CD4-positive, alpha-beta T cell (primary cell): ENCODE measurements around the gene DCTN1. TPM values are rescaled to one million over a fixed set of nuclear protein-coding genes. Genes with fewer than 3 reads are reported as not detected.

Source experiments
- ATAC-seq: fragments of 200-7000 bp; cut with Tn5 transposase; one replicate; pipeline ENCODE4 v1.10.0; 2022; ENCODE audit warnings: mild to moderate bottlenecking; ENCODE audit not compliant: poor library complexity
- CTCF ChIA-PET: fragments of 350-600 bp; sonication (Branson Sonifier 250); formaldehyde crosslinking; loops from one replicate; lab custom pipeline; 2021; ENCODE audit warnings: antibody characterized with exemption, inconsistent platforms; lab: Charles Lee
- POLR2A ChIA-PET: fragments of 350-600 bp; sonication (Branson Sonifier 250); formaldehyde crosslinking; loops from one replicate; lab custom pipeline; 2021; ENCODE audit warnings: antibody characterized with exemption, inconsistent platforms; lab: Charles Lee
- DNase-seq, 14 experiments: peaks; one replicate each; pipeline ENCODE4 v3.0.0-alpha.2; 2013 to 2020; ENCODE audit warnings: mixed read lengths in 2 of 14
- H3K27ac ChIP-seq, 2 donors: one replicate each; pipeline versions ENCODE4 v1.5.1 to v1.7.0; 2013; ENCODE audit warnings: low read length in 2 of 2, low read depth in 1 of 2, mild to moderate bottlenecking in 1 of 2
- H3K27me3 ChIP-seq, 2 experiments: 1 replicate in 1 of 2; 2 replicates in 1 of 2; pipeline versions ENCODE4 v1.6.1 to v1.7.0; 2013; ENCODE audit warnings: low read length in 2 of 2, control low read depth in 1 of 2, mild to moderate bottlenecking in 1 of 2, moderate library complexity in 1 of 2; ENCODE audit not compliant: insufficient read depth in 2 of 2, control insufficient read depth in 1 of 2
- H3K36me3 ChIP-seq: one replicate; pipeline ENCODE4 v1.6.1; 2013; ENCODE audit warnings: low read length, control low read depth; ENCODE audit not compliant: insufficient read depth
- H3K4me1 ChIP-seq: one replicate; pipeline ENCODE4 v1.6.1; 2013; ENCODE audit warnings: low read length, control low read depth; ENCODE audit not compliant: insufficient read depth
- H3K4me3 ChIP-seq: one replicate; pipeline ENCODE4 v1.5.1; 2013; ENCODE audit warnings: mild to moderate bottlenecking, low read length, moderate library complexity
- H3K9me3 ChIP-seq, 2 experiments: 1 replicate in 1 of 2; 2 replicates in 1 of 2; pipeline versions ENCODE4 v1.6.1 to v1.7.0; 2013; ENCODE audit warnings: low read length in 2 of 2, mild to moderate bottlenecking in 2 of 2, control low read depth in 1 of 2, moderate library complexity in 1 of 2; ENCODE audit not compliant: control insufficient read depth in 1 of 2, insufficient read depth in 1 of 2
- H3K27ac Mint-ChIP-seq: one replicate; pipeline ENCODE4 v1.8.0; 2020; ENCODE audit warnings: mixed read lengths
- H3K27me3 Mint-ChIP-seq: one replicate; pipeline ENCODE4 v1.8.0; 2021; ENCODE audit warnings: mixed read lengths
- H3K36me3 Mint-ChIP-seq: one replicate; pipeline ENCODE4 v1.8.0; 2021; ENCODE audit warnings: low read depth, mixed read lengths
- H3K4me1 Mint-ChIP-seq: one replicate; pipeline ENCODE4 v1.8.0; 2021; ENCODE audit warnings: low read depth, mixed read lengths
- H3K4me3 Mint-ChIP-seq: one replicate; pipeline ENCODE4 v1.8.0; 2020; ENCODE audit warnings: mild to moderate bottlenecking, mixed read lengths
- H3K9me3 Mint-ChIP-seq: one replicate; pipeline ENCODE4 v1.8.0; 2020; ENCODE audit warnings: mixed read lengths
- CTCF ChIP-seq: fragments of 200-600 bp; IDR thresholded peaks from one replicate; pipeline ENCODE4 v1.8.0; 2022; ENCODE audit warnings: antibody characterized with exemption, mild to moderate bottlenecking
- intact Hi-C, 2 experiments: fragments of 100-400 bp; cut with DNase I in 1 of 2; cut with micrococcal nuclease in 1 of 2; formaldehyde crosslinking; loops; one replicate each; pipeline versions ENCODE4 v1.15.1 to v1.9.0; 2023 to 2025; cut with DNase I, micrococcal nuclease
- total RNA-seq, 174 experiments: library from RNA in 2 of 174; stranded (reverse) in 2 of 174; gene quantifications; one replicate each; pipeline ENCODE4 v1.2.3 and lab custom pipeline; 2021 to 2026

DCTN1 gene
- total RNA-seq, 2 experiments from 2014 or later = 51.4 to 60.7 TPM

DNA sequence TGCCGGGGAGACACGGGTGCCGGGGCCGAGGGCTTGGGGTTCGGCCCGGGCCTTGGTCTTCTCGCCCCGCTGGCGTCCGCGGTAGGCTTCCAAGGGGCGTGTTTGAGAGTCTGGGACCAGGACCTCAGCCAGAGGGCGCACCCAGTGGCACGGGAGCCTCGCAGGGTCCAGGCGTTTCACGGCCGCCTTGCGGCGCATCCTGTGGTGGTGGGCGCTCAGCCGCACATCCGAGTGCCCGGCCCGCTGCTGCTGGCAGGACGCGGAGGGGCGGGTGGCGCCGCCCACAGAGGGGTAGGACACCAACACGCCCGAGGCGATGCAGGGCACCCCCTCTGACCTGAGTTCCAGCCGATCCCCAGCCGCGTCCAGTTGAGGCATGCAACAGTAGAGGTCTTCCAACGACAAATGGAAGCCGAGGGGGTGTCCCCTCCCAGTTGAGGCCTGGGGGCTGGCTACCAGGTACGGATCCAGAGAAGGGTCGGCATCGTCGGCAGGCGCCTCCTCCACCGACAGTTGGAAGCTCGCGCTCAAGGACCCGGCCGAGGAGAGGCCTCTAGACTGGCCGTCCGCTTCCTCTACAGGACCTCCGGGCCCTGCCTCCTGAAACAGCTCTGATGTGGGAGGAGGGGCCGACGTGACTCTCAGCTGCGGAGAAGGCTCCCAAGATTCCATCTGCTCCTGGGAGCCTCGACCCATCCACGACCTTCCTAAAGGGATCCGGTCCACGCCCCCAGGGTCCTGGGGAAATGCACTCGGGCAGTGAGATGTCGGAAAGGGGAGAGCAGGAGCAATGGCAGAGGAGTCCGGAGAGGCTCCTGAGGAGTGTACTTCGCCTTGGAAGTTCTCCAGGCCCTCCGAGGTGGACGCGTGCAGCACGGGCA lies 35.0 kb upstream of the DCTN1 start:
- H3K27me3 ChIP-seq = peaks cover 0 to 16% of the 10 kb centered on the region in 2 experiments
- DNase-seq (peak in 6 of 14 experiments; percentile 17 to 48 (median 38)), ATAC-seq (peak; percentile 30)
- H3K4me3 Mint-ChIP-seq = peak overlapping the region; percentile 84
- peaks cover 0 to 11% of the 10 kb centered on the region in 2 experiments for H3K9me3 ChIP-seq
- H3K36me3 ChIP-seq = no peaks in the 10 kb centered on the region
- intact Hi-C loops = no loop called here
- no peaks in the 10 kb centered on the region for H3K36me3 Mint-ChIP-seq
- no peak overlapping the region for H3K27ac ChIP-seq
- TF ChIP-seq CTCF = no peak
- ChIA-PET CTCF (no interaction called here), POLR2A (interaction anchor here (0.9 to 1.9 kb wide), 5 partner anchors 24 to 209 kb away, joined by 3 to 13 read pairs (median 6); partner anchors contain the start of genes INO80B, MRPL53 and WBP1)
- no peaks in the 10 kb centered on the region for H3K9me3 Mint-ChIP-seq
- peak overlapping the region; percentile 49 for H3K4me3 ChIP-seq
- H3K27me3 Mint-ChIP-seq = no peaks in the 10 kb centered on the region
- H3K4me1 Mint-ChIP-seq = peaks cover 34% of the 10 kb centered on the region
- peaks cover 25% of the 10 kb centered on the region for H3K4me1 ChIP-seq
- H3K27ac Mint-ChIP-seq = peak overlapping the region; percentile 71

GRCh38 chr2:74414441-74414840 lies 34.3 kb upstream of the DCTN1 start:
- peak overlapping the region; percentile 49 for H3K4me3 ChIP-seq
- ATAC-seq (no peak), DNase-seq (no peak)
- intact Hi-C loops = no loop called here
- peaks cover 0 to 11% of the 10 kb centered on the region in 2 experiments for H3K9me3 ChIP-seq
- TF ChIP-seq CTCF = no peak
- peaks cover 30% of the 10 kb centered on the region for H3K4me1 Mint-ChIP-seq
- ChIA-PET POLR2A (interaction anchor here (0.5 to 1.3 kb wide), 5 partner anchors 13 to 124 kb away, joined by 3 to 6 read pairs (median 4); partner anchors contain the start of gene WBP1), CTCF (no interaction called here)
- peaks cover 25% of the 10 kb centered on the region for H3K4me1 ChIP-seq
- H3K27me3 ChIP-seq = peaks cover 0 to 16% of the 10 kb centered on the region in 2 experiments
- H3K36me3 ChIP-seq = no peaks in the 10 kb centered on the region
- H3K27me3 Mint-ChIP-seq = no peaks in the 10 kb centered on the region
- no peak overlapping the region for H3K27ac Mint-ChIP-seq
- H3K36me3 Mint-ChIP-seq = no peaks in the 10 kb centered on the region
- no peaks in the 10 kb centered on the region for H3K9me3 Mint-ChIP-seq
- H3K4me3 Mint-ChIP-seq = peak overlapping the region; percentile 80
- no peak overlapping the region for H3K27ac ChIP-seq

- no peak for TF ChIP-seq CTCF
- Histone ChIP-seq H3K36me3 (no peaks in the 10 kb centered on the region), H3K27ac (no peak overlapping the region), H3K4me1 (peaks cover 25% of the 10 kb centered on the region), H3K27me3 (peaks cover 0 to 16% of the 10 kb centered on the region in 2 experiments), H3K9me3 (peaks cover 0 to 11% of the 10 kb centered on the region in 2 experiments), H3K4me3 (no peak overlapping the region)
- Mint-ChIP-seq H3K9me3 (no peaks in the 10 kb centered on the region), H3K27me3 (peaks cover 7% of the 10 kb centered on the region), H3K36me3 (no peaks in the 10 kb centered on the region), H3K27ac (peak overlapping the region; percentile 61), H3K4me3 (peak overlapping the region; percentile 68), H3K4me1 (peaks cover 30% of the 10 kb centered on the region)
- CTCF ChIA-PET = no interaction called here
- no peak for ATAC-seq
- POLR2A ChIA-PET = interaction anchor here (0.8 kb wide), 1 partner anchor 10 kb away, joined by 3 read pairs; no protein-coding TSS in a partner anchor
- DNase-seq = no peak
- intact Hi-C loops = loop anchor here in 1 of 2 experiments (2.0 kb wide), 1 partner anchor 18 kb away; no protein-coding TSS in a partner anchor
Measured at GRCh38 chr2:74413001-74413698, 33.0 kb upstream of the DCTN1 start.
